Stimulated activated naive CD8-positive, alpha-beta T cell treated with anti-CD3 and anti-CD28 coated beads, Interleukin-15, amount 100 ng/mL, for 72 hours (primary cell): ENCODE data around the gene UHMK1.
A peak's percentile ranks its signal among the peaks of the same experiment; 100 is the strongest.
"Not testable (repeated sequence)": the region's sequence is repeated elsewhere in the genome, so short reads cannot be mapped to it uniquely, and the experiment has no call there.

Source experiments
- ATAC-seq: fragments of 150-1000 bp; cut with Tn5 transposase; 2 replicates; pipeline ENCODE4 v1.10.0; 2021; ENCODE audit warnings: mild to moderate bottlenecking, moderate library complexity
- DNase-seq, 2 donors: peaks; one replicate each; pipeline ENCODE4 v3.0.0; 2021 to 2022
- H3K27ac Mint-ChIP-seq, 2 donors: one replicate each; pipeline ENCODE4 v1.8.0; 2022; ENCODE audit warnings: mild to moderate bottlenecking in 2 of 2, mixed read lengths in 2 of 2, moderate library complexity in 2 of 2
- H3K27me3 Mint-ChIP-seq: one replicate; pipeline ENCODE4 v1.8.0; 2022; ENCODE audit warnings: mixed read lengths
- H3K4me1 Mint-ChIP-seq: one replicate; pipeline ENCODE4 v1.8.0; 2022; ENCODE audit warnings: mild to moderate bottlenecking, mixed read lengths
- H3K4me3 Mint-ChIP-seq, 2 donors: one replicate each; pipeline ENCODE4 v1.8.0; 2022; ENCODE audit warnings: mild to moderate bottlenecking in 2 of 2, mixed read lengths in 2 of 2, moderate library complexity in 1 of 2
- H3K9me3 Mint-ChIP-seq, 2 donors: one replicate each; pipeline ENCODE4 v1.8.0; 2022; ENCODE audit warnings: mixed read lengths in 2 of 2

The UHMK1 gene

GRCh38 chr1:162497723-162498495 lies at the start of gene UHMK1:
Gene UHMK1, plus strand, starts transcription at chr1:162497818. Its CDS starts 183 bp downstream, at chr1:162498001.
- Mint-ChIP-seq H3K27ac (peak within 1 kb of the TSS; percentile 96 to 97), H3K4me3 (peak within 1 kb of the TSS; percentile 87 to 93), H3K9me3 (no peaks in the 10 kb centered on the region), H3K27me3 (no peaks in the 10 kb centered on the region), H3K4me1 (peaks cover 27% of the 10 kb centered on the region)
- DNase-seq (peak; percentile 79 to 86), ATAC-seq (peak; percentile 98)

- not testable (repeated sequence) for H3K4me1 Mint-ChIP-seq, ATAC-seq, H3K27ac Mint-ChIP-seq, H3K27me3 Mint-ChIP-seq, H3K9me3 Mint-ChIP-seq, H3K4me3 Mint-ChIP-seq, DNase-seq
These were observed 43.3 kb upstream of the UHMK1 start for GRCh38 chr1:162454361-162454760.

GRCh38 chr1:162456323-162456722 lies 41.3 kb upstream of the UHMK1 start:
- Mint-ChIP-seq H3K27me3 (no peaks in the 10 kb centered on the region), H3K4me1 (no peaks in the 10 kb centered on the region), H3K9me3 (no peaks in the 10 kb centered on the region), H3K4me3 (no peak overlapping the region), H3K27ac (no peak overlapping the region)
- ATAC-seq (no peak), DNase-seq (no peak)

GRCh38 chr1:162458236-162458635 lies 39.4 kb upstream of the UHMK1 start:
- H3K9me3 Mint-ChIP-seq = no peaks in the 10 kb centered on the region
- H3K27me3 Mint-ChIP-seq = no peaks in the 10 kb centered on the region
- H3K27ac Mint-ChIP-seq = no peak overlapping the region
- no peaks in the 10 kb centered on the region for H3K4me1 Mint-ChIP-seq
- H3K4me3 Mint-ChIP-seq = no peak overlapping the region
- DNase-seq = no peak
- no peak for ATAC-seq

GRCh38 chr1:162462425-162462824 lies 35.2 kb upstream of the UHMK1 start:
- not testable (repeated sequence) for H3K27ac Mint-ChIP-seq, DNase-seq, H3K27me3 Mint-ChIP-seq, ATAC-seq, H3K4me3 Mint-ChIP-seq, H3K4me1 Mint-ChIP-seq
- peaks cover 5 to 18% of the 10 kb centered on the region in 2 donors for H3K9me3 Mint-ChIP-seq

- DNase-seq (no peak), ATAC-seq (no peak)
- Mint-ChIP-seq H3K4me1 (no peaks in the 10 kb centered on the region), H3K27me3 (peaks cover 8% of the 10 kb centered on the region), H3K9me3 (peaks cover 5 to 18% of the 10 kb centered on the region in 2 donors), H3K27ac (no peak overlapping the region), H3K4me3 (no peak overlapping the region)
These were observed 34.6 kb upstream of the UHMK1 start for GRCh38 chr1:162463021-162463420.

- ATAC-seq (no peak), DNase-seq (no peak)
- no peak overlapping the region for H3K4me3 Mint-ChIP-seq
- peaks cover 5 to 18% of the 10 kb centered on the region in 2 donors for H3K9me3 Mint-ChIP-seq
- peaks cover 19% of the 10 kb centered on the region for H3K27me3 Mint-ChIP-seq
- H3K4me1 Mint-ChIP-seq = no peaks in the 10 kb centered on the region
- H3K27ac Mint-ChIP-seq = no peak overlapping the region
These were observed 30.8 kb upstream of the UHMK1 start for GRCh38 chr1:162466797-162467196.

- ATAC-seq = no peak
- Mint-ChIP-seq H3K9me3 (peaks cover 6 to 17% of the 10 kb centered on the region in 2 donors), H3K4me1 (no peaks in the 10 kb centered on the region), H3K27ac (no peak overlapping the region), H3K4me3 (no peak overlapping the region), H3K27me3 (peaks cover 10% of the 10 kb centered on the region)
- no peak for DNase-seq
These were observed 27.4 kb upstream of the UHMK1 start for GRCh38 chr1:162470216-162470615.

- no peak for DNase-seq
- Mint-ChIP-seq H3K27me3 (peaks cover 10% of the 10 kb centered on the region), H3K4me3 (no peak overlapping the region)
These were observed 26.2 kb upstream of the UHMK1 start for GRCh38 chr1:162471290-162471853.

GRCh38 chr1:162475089-162475488 lies 22.5 kb upstream of the UHMK1 start:
- ATAC-seq (no peak), DNase-seq (no peak)
- no peaks in the 10 kb centered on the region for H3K4me1 Mint-ChIP-seq
- no peak overlapping the region for H3K4me3 Mint-ChIP-seq
- peaks cover 6 to 26% of the 10 kb centered on the region in 2 donors for H3K9me3 Mint-ChIP-seq
- peaks cover 10% of the 10 kb centered on the region for H3K27me3 Mint-ChIP-seq
- H3K27ac Mint-ChIP-seq = no peak overlapping the region

More at GRCh38 chr1:162471290-162471853, 26.2 kb upstream of the UHMK1 start:
- ATAC-seq = no peak
- peaks cover 6 to 27% of the 10 kb centered on the region in 2 donors for H3K9me3 Mint-ChIP-seq
- no peak overlapping the region for H3K27ac Mint-ChIP-seq
- no peaks in the 10 kb centered on the region for H3K4me1 Mint-ChIP-seq

GRCh38 chr1:162475539-162476185 lies 22.0 kb upstream of the UHMK1 start:
- no peak overlapping the region for H3K27ac Mint-ChIP-seq
- no peak overlapping the region for H3K4me3 Mint-ChIP-seq
- peaks cover 9% of the 10 kb centered on the region for H3K27me3 Mint-ChIP-seq
- H3K4me1 Mint-ChIP-seq = no peaks in the 10 kb centered on the region
- DNase-seq (no peak), ATAC-seq (no peak)
- H3K9me3 Mint-ChIP-seq = peaks cover 6 to 26% of the 10 kb centered on the region in 2 donors

- H3K27ac Mint-ChIP-seq = no peak overlapping the region
- H3K27me3 Mint-ChIP-seq = no peaks in the 10 kb centered on the region
- ATAC-seq (no peak), DNase-seq (no peak)
- no peak overlapping the region for H3K4me3 Mint-ChIP-seq
- no peaks in the 10 kb centered on the region for H3K4me1 Mint-ChIP-seq
- H3K9me3 Mint-ChIP-seq = peaks cover 6 to 26% of the 10 kb centered on the region in 2 donors
These were observed 21.0 kb upstream of the UHMK1 start for GRCh38 chr1:162476620-162477019.

GRCh38 chr1:162485236-162485635 lies 12.4 kb upstream of the UHMK1 start:
- ATAC-seq = no peak
- H3K4me1 Mint-ChIP-seq = no peaks in the 10 kb centered on the region
- no peak overlapping the region for H3K4me3 Mint-ChIP-seq
- DNase-seq = no peak
- no peak overlapping the region for H3K27ac Mint-ChIP-seq
- H3K27me3 Mint-ChIP-seq = peaks cover 42% of the 10 kb centered on the region
- no peaks in the 10 kb centered on the region for H3K9me3 Mint-ChIP-seq

- no peak overlapping the region for H3K27ac Mint-ChIP-seq
- ATAC-seq = no peak
- DNase-seq = no peak
- no peaks in the 10 kb centered on the region for H3K9me3 Mint-ChIP-seq
- H3K27me3 Mint-ChIP-seq = peaks cover 52% of the 10 kb centered on the region
- no peaks in the 10 kb centered on the region for H3K4me1 Mint-ChIP-seq
- no peak overlapping the region for H3K4me3 Mint-ChIP-seq
These were observed 10.4 kb upstream of the UHMK1 start for GRCh38 chr1:162487241-162487640.

GRCh38 chr1:162488219-162488618 lies 9.4 kb upstream of the UHMK1 start:
- Mint-ChIP-seq H3K4me3 (no peak overlapping the region), H3K27me3 (peaks cover 52% of the 10 kb centered on the region), H3K27ac (no peak overlapping the region), H3K4me1 (no peaks in the 10 kb centered on the region), H3K9me3 (no peaks in the 10 kb centered on the region)
- ATAC-seq (no peak), DNase-seq (no peak)
